GM12878 (cell line): ENCODE measurements around the gene TCF15. TPM values are rescaled to one million over a fixed set of nuclear protein-coding genes. Genes with fewer than 3 reads are reported as not detected.

Experiments used
- ATAC-seq: fragments of 200-7000 bp; cut with Tn5 transposase; 3 replicates; pipeline ENCODE4 v1.9.1; 2020; ENCODE audit warnings: mild to moderate bottlenecking, moderate library complexity
- BruUV-seq: library from RNA; stranded (reverse); fragments of 400-500 nt; replicated peaks from 2 replicates; lab custom pipeline; 2021; lab: Mats Ljungman, UMichigan
- CTCF ChIA-PET: fragments of 300-600 bp; sonication (Branson Sonifier 250); formaldehyde crosslinking; extraction: SDS; loops from one replicate; lab custom pipeline; 2021; ENCODE audit warnings: inconsistent platforms; lab: Yijun Ruan, JAX
- POLR2A ChIA-PET: fragments of 350-600 bp; formaldehyde crosslinking; extraction: SDS; loops from one replicate; lab custom pipeline; 2021; ENCODE audit warnings: inconsistent platforms; lab: Charles Lee
- RAD21 ChIA-PET: fragments of 300-600 bp; sonication (Branson Sonifier 250); formaldehyde crosslinking; loops from one replicate; lab custom pipeline; 2023; ENCODE audit warnings: antibody characterized with exemption; ENCODE audit not compliant: unreplicated experiment; lab: Charles Lee
- SMC1A ChIA-PET: fragments of 300-600 bp; sonication (Branson Sonifier 250); formaldehyde crosslinking; loops from one replicate; lab custom pipeline; 2023; ENCODE audit not compliant: unreplicated experiment, uncharacterized antibody; lab: Charles Lee
- DNase-seq: peaks from one replicate; pipeline ENCODE4 v3.0.0-alpha.2; 2011; ENCODE audit warnings: low read depth, low spot score
- FAIRE-seq: peaks from 3 replicates; lab custom pipeline; 2011; peaks lifted over from hg19 to GRCh38; lab: Jason Lieb, UNC
- H2AFZ ChIP-seq: 2 replicates; pipeline ENCODE4 v1.6.0; 2011; ENCODE audit warnings: low read depth, low read length, control low read depth; ENCODE audit not compliant: control insufficient read depth
- H3K27ac ChIP-seq: 2 replicates; pipeline ENCODE4 v1.5.1; 2011; ENCODE audit warnings: control low read depth; ENCODE audit not compliant: control insufficient read depth, insufficient read depth
- H3K27me3 ChIP-seq, 2 experiments: replicated peaks in 1 of 2; 2 replicates each; pipeline versions ENCODE4 v1.6.0 to v1.6.1; 2011; ENCODE audit warnings: low read length in 1 of 2; ENCODE audit not compliant: control insufficient read depth in 2 of 2, insufficient read depth in 2 of 2
- H3K36me3 ChIP-seq, 2 experiments: 2 replicates each; pipeline ENCODE4 v1.5.1; 2011; ENCODE audit warnings: low read length in 1 of 2; ENCODE audit not compliant: control insufficient read depth in 2 of 2, insufficient read depth in 2 of 2
- H3K4me1 ChIP-seq: 2 replicates; pipeline ENCODE4 v1.6.1; 2011; ENCODE audit warnings: mild to moderate bottlenecking, low read length, moderate library complexity, mixed read lengths; ENCODE audit not compliant: control insufficient read depth, insufficient read depth
- H3K4me2 ChIP-seq: 2 replicates; pipeline ENCODE4 v1.6.0; 2011; ENCODE audit warnings: control low read depth; ENCODE audit not compliant: control insufficient read depth, insufficient read depth
- H3K4me3 ChIP-seq: fragments of 200-600 bp; sonication (generic); 2 replicates; pipeline ENCODE4 v1.5.1; 2016
- H3K79me2 ChIP-seq: 2 replicates; pipeline ENCODE4 v1.6.0; 2011; ENCODE audit warnings: low read length; ENCODE audit not compliant: control insufficient read depth, insufficient read depth
- H3K9ac ChIP-seq: 2 replicates; pipeline ENCODE4 v1.8.0; 2011; ENCODE audit warnings: low read length, control low read depth, mixed read lengths; ENCODE audit not compliant: control insufficient read depth, insufficient read depth
- H3K9me3 ChIP-seq: replicated peaks from 3 replicates; pipeline ENCODE4 v1.5.1; 2011; ENCODE audit warnings: mild to moderate bottlenecking, low read length; ENCODE audit not compliant: control insufficient read depth, insufficient read depth
- H4K20me1 ChIP-seq: 2 replicates; pipeline ENCODE4 v1.6.0; 2011; ENCODE audit not compliant: control insufficient read depth, insufficient read depth
- BCL3 ChIP-seq: IDR thresholded peaks from 2 replicates; pipeline ENCODE4 v1.6.1; 2011; ENCODE audit warnings: borderline replicate concordance, low read depth, mild to moderate bottlenecking, moderate library complexity, low read length; ENCODE audit not compliant: insufficient read depth, poor library complexity, severe bottlenecking
- CBFB ChIP-seq: IDR thresholded peaks from 2 replicates; pipeline ENCODE4 v1.6.1; 2016; ENCODE audit warnings: antibody characterized with exemption, low read depth
- CHD2 ChIP-seq: IDR thresholded peaks from 2 replicates; pipeline ENCODE4 v1.6.1; 2011; ENCODE audit warnings: low read depth, low read length, improper control_type of control experiment, borderline replicate concordance
- KAT2A ChIP-seq: conservative IDR thresholded peaks from 2 replicates; pipeline ENCODE4 v1.6.1; 2011; ENCODE audit warnings: low read depth, low read length; ENCODE audit not compliant: control insufficient read depth
- SRF ChIP-seq, 2 experiments: IDR thresholded peaks; 2 replicates each; pipeline ENCODE4 v1.6.1; 2011; ENCODE audit warnings: low read depth in 2 of 2, low read length in 2 of 2, mild to moderate bottlenecking in 1 of 2, moderate library complexity in 1 of 2
- ZBED1 ChIP-seq: IDR thresholded peaks from 2 replicates; pipeline ENCODE4 v1.6.1; 2016; ENCODE audit warnings: borderline replicate concordance
- WGBS: methylation state at CpG from one replicate; pipeline ENCODE4 v1.1.6; 2016; ENCODE audit warnings: low lambda C conversion rate; ENCODE audit not compliant: insufficient replicate concordance, insufficient coverage; ENCODE audit errors: missing lambda C conversion rate; 5-methylcytosine and 5-hydroxymethylcytosine counted together
- in situ Hi-C: fragments of 300-500 bp; cut with MboI; formaldehyde crosslinking; loops from 9 replicates; pipeline ENCODE4 v1.14.3; 2018; ENCODE audit warnings: mixed read lengths
- intact Hi-C: fragments of 100-400 bp; cut with micrococcal nuclease; formaldehyde crosslinking; loops from one replicate; pipeline ENCODE4 v1.14.2; 2022; ENCODE audit not compliant: unreplicated experiment
- polyA plus RNA-seq, 11 experiments: library from polyadenylated mRNA; depleted of rRNA in 4 of 11; unstranded in 6 of 11; stranded (reverse) in 5 of 11; fragments of >200 nt; fragmentation: Nextera tagmentation in 4 of 11; fragmentation: Illumina TruSeq in 1 of 11; extraction: Ambion mirVana in 4 of 11; extraction: Trizol in 1 of 11; gene quantifications; 1 replicate in 1 of 11; 2 replicates in 10 of 11; pipeline versions ENCODE4 v1.2.1 to v1.2.3, GENCODE V29; 2011 to 2016; ENCODE audit warnings: inconsistent platforms in 2 of 11, missing spikeins in 2 of 11, low read depth in 1 of 11
- total RNA-seq, 4 experiments: library from RNA; depleted of rRNA in 3 of 4; stranded (reverse); fragments of >200 nt in 3 of 4; fragmentation: Illumina TruSeq in 1 of 4; extraction: Trizol in 1 of 4; gene quantifications; 2 replicates each; pipeline versions ENCODE4 v1.2.1 to v1.2.3, GENCODE V29; 2013 to 2021

TCF15 gene
- total and polyA plus RNA-seq, 10 of the 15 experiments (the other 5 are each of a cell fraction or from before 2014, with no cell fraction given), result 0.08 TPM; not detected in 9

GRCh38 chr20:637559-637958 is 27.4 kb upstream of the TCF15 start (continued):
- TF ChIP-seq BCL3, result no peak
- no peak for TF ChIP-seq SRF (IDR thresholded peaks at IDR 0.05; ENCODE audit: low read depth in 2 of 2, low read length in 2 of 2)

- H3K27ac ChIP-seq, result no peak overlapping the region
- no peak overlapping the region for H3K4me3 ChIP-seq
- H3K9ac ChIP-seq, result no peak overlapping the region
- intact Hi-C loops, result no loop called here
- in situ Hi-C loops, result no loop called here
- FAIRE-seq (no peak), DNase-seq (no peak), ATAC-seq (no peak)
- ChIA-PET SMC1A (no interaction called here), CTCF (no interaction called here), RAD21 (no interaction called here), POLR2A (no interaction called here)
- H3K79me2 ChIP-seq, result no peaks in the 10 kb centered on the region
- WGBS, result 26% methylated on average over 7 of the region's 7 CpGs
- H3K4me2 ChIP-seq, result no peak overlapping the region
- H4K20me1 ChIP-seq, result no peaks in the 10 kb centered on the region
- TF ChIP-seq ZBED1 (no peak), KAT2A (no peak), CHD2 (no peak), CBFB (no peak)
- no peaks in the 10 kb centered on the region for H3K9me3 ChIP-seq
- H2AFZ ChIP-seq, result no peak overlapping the region
- H3K4me1 ChIP-seq, result no peaks in the 10 kb centered on the region
- BruUV-seq, result no TSS peak
- no peaks in the 10 kb centered on the region for H3K36me3 ChIP-seq
- peaks cover 0 to 2% of the 10 kb centered on the region in 2 experiments; a peak in 2 of 4 replicates for H3K27me3 ChIP-seq
These were observed 25.8 kb upstream of the TCF15 start for GRCh38 chr20:635893-636338.
